ENCODE measurements around the gene AUTS2. TPM values are rescaled to one million over a fixed set of nuclear protein-coding genes. Genes with fewer than 3 reads are reported as not detected.

The AUTS2 gene
- total and polyA plus RNA-seq, 9 of the 15 experiments (the other 6 are each of a cell fraction or from before 2014, with no cell fraction given) = 0.58 TPM; not detected in 8

GRCh38 chr7:70006261-70006920, 408.1 kb downstream of the AUTS2 start:
- FAIRE-seq = no peak
- Histone ChIP-seq H3K79me2 (ENCODE audit: control insufficient read depth, insufficient read depth, low read length) (no peaks in the 10 kb centered on the region), H3K27me3 (ENCODE audit: control insufficient read depth in 2 of 2, insufficient read depth in 2 of 2, low read length in 2 of 2) (no peaks in the 10 kb centered on the region), H3K4me1 (replicated peaks in 1 of 2; ENCODE audit: control insufficient read depth in 2 of 2, insufficient read depth in 2 of 2, low read length in 2 of 2) (no peaks in the 10 kb centered on the region), H3K36me3 (ENCODE audit: control insufficient read depth, insufficient read depth, low read length) (no peaks in the 10 kb centered on the region), H3K9ac (ENCODE audit: insufficient read depth in 1 of 2, low read depth in 2 of 2, low read length in 2 of 2) (no peak overlapping the region), H3K4me3 (no peak overlapping the region), H3K27ac (ENCODE audit: extremely low read depth, low read depth, low read length) (no peak overlapping the region), H3K9me3 (replicated peaks; ENCODE audit: control insufficient read depth, insufficient read depth, low read depth, low read length) (no peaks in the 10 kb centered on the region), H2AFZ (ENCODE audit: low read depth, low read length) (no peak overlapping the region), H3K4me2 (ENCODE audit: insufficient read depth, low read length) (no peak overlapping the region), H3K9me1 (ENCODE audit: control insufficient read depth, insufficient read depth, low read length) (no peaks in the 10 kb centered on the region), H4K20me1 (replicated peaks; ENCODE audit: control insufficient read depth, insufficient read depth, low read length) (no peaks in the 10 kb centered on the region)
- no peak for DNase-seq (ENCODE audit: extremely low read depth in 1 of 4, low spot score in 3 of 4)
- ChIA-PET POLR2A (no interaction called here), CTCF (ENCODE audit: low intra/inter-chr PET ratio) (no interaction called here)
- ATAC-seq = no peak
- TF ChIP-seq ZBTB43 (CRISPR knock-in tag; IDR thresholded peaks at IDR 0.05) = no peak
- TF ChIP-seq SRSF9 (IDR thresholded peaks at IDR 0.05; ENCODE audit: borderline replicate concordance, low read depth, low read length) = no peak
- no peak for TF ChIP-seq HSF4 (CRISPR knock-in tag; IDR thresholded peaks at IDR 0.05; ENCODE audit: borderline replicate concordance)
- no peak for TF ChIP-seq CBX5 (IDR thresholded peaks at IDR 0.05; ENCODE audit: borderline replicate concordance, low read depth)
- TF ChIP-seq MTA1 (IDR thresholded peaks at IDR 0.05; ENCODE audit: borderline replicate concordance) = no peak
- TF ChIP-seq CEBPZ (IDR thresholded peaks at IDR 0.05; ENCODE audit: borderline replicate concordance, low read depth, low read length) = no peak
- no peak for TF ChIP-seq ZNF655 (CRISPR knock-in tag; IDR thresholded peaks at IDR 0.05)
- no peak for TF ChIP-seq ZNF165 (CRISPR knock-in tag; IDR thresholded peaks at IDR 0.05; ENCODE audit: borderline replicate concordance)
- no peak for TF ChIP-seq ZBTB5 (IDR thresholded peaks at IDR 0.05)
- intact Hi-C loops (cut with micrococcal nuclease) (no loop called here), in situ Hi-C loops (cut with MboI) (no loop called here)
- no TSS peak for BruUV-seq (replicated peaks)
- 2% methylated on average over 9 of the region's 9 CpGs for WGBS (ENCODE audit: insufficient coverage, low coverage, missing lambda C conversion rate)
